ENCODE results near the gene CHM. TPM values are rescaled to one million over a fixed set of nuclear protein-coding genes. Genes with fewer than 3 reads are reported as not detected.

Gene CHM
- total RNA-seq, 1 donor from 2014 or later, result 12.0 TPM

DNA sequence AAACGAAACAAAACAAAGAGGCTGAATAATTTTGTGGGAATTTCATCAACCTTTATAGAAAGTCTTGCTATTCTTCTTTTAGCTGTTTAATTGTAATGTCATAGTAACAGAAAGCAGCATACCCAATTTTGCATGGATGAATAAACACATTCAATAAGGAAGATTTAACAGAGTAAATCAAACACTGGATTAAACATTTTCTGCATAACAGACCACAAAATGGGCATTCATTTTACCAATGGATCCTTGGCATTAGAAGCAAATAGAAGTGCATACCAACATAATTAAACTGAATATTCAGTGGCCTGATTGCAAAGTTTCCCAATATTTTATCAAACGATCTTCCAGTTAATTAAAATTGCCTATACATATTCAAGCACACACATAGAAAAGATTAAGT is 4.4 kb upstream of the CHM start:
- H3K27ac ChIP-seq, result no peak overlapping the region
- no peak for DNase-seq (ENCODE audit: extremely low spot score in 2 of 2)
- no peak overlapping the region for H3K4me3 ChIP-seq
- H3K4me1 ChIP-seq, result no peaks in the 10 kb centered on the region
- H3K9me3 ChIP-seq, result no peaks in the 10 kb centered on the region
- no peaks in the 10 kb centered on the region for H3K27me3 ChIP-seq
- intact Hi-C loops (cut with DNase I), result no loop called here
- H3K36me3 ChIP-seq, result no peaks in the 10 kb centered on the region
- TF ChIP-seq POLR2A (IDR thresholded peaks at IDR 0.05), result no peak
- TF ChIP-seq, protein P1, sequence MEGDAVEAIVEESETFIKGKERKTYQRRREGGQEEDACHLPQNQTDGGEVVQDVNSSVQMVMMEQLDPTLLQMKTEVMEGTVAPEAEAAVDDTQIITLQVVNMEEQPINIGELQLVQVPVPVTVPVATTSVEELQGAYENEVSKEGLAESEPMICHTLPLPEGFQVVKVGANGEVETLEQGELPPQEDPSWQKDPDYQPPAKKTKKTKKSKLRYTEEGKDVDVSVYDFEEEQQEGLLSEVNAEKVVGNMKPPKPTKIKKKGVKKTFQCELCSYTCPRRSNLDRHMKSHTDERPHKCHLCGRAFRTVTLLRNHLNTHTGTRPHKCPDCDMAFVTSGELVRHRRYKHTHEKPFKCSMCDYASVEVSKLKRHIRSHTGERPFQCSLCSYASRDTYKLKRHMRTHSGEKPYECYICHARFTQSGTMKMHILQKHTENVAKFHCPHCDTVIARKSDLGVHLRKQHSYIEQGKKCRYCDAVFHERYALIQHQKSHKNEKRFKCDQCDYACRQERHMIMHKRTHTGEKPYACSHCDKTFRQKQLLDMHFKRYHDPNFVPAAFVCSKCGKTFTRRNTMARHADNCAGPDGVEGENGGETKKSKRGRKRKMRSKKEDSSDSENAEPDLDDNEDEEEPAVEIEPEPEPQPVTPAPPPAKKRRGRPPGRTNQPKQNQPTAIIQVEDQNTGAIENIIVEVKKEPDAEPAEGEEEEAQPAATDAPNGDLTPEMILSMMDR (IDR thresholded peaks at IDR 0.05), result no peak

DNA sequence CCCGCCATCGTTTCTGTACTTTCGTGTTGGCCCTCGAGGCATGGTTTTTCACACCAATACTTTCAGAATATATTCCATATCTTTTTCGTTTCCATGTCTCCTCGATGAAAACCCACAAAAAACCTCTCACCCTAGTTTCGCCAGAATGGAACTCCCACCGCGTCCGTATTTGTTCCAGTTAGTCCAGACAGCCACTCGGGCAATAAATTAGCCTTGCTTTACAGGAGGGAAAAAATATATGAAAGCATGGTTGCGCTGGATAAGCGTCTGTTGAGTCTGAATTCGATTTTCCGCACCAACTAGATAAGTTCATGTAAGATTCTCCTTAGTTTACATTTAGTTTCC is 550 bp upstream of the CHM start:
- Histone ChIP-seq H3K9me3 (no peaks in the 10 kb centered on the region), H3K4me1 (peaks cover 10% of the 10 kb centered on the region), H3K4me3 (peak overlapping the region; percentile 49 to 55), H3K27ac (peak overlapping the region; percentile 74), H3K36me3 (no peaks in the 10 kb centered on the region), H3K27me3 (no peaks in the 10 kb centered on the region)
- intact Hi-C loops (cut with DNase I), result no loop called here
- TF ChIP-seq, protein P1 (IDR thresholded peaks at IDR 0.05), result no peak
- TF ChIP-seq POLR2AphosphoS5 (IDR thresholded peaks at IDR 0.05; ENCODE audit: insufficient read depth in 1 of 2, low read depth in 1 of 2) (no peak), POLR2A (IDR thresholded peaks at IDR 0.05) (no peak)
- no peak for DNase-seq (ENCODE audit: extremely low spot score in 2 of 2)

DNA sequence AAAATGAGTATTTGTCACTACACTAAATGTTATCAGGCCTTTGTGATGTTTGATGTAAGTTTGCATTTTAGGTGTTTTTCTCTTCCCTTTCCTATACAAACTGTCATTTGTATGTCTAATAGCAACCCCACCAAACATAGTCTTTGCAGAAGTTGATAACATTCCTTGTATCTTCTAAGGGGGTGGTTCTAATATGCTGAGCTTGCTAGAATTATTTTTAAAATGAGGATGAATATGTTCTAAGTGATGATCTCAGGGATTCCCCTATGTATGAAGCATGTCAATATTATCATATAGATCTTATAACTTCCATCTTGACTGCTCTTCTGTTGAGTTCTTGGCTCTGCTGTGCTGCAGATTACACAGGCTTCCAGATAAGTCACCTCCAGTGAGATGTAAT is 3.1 kb downstream of the CHM start:
- H3K9me3 ChIP-seq, result no peaks in the 10 kb centered on the region
- H3K27ac ChIP-seq, result no peak overlapping the region
- no peak for DNase-seq (ENCODE audit: extremely low spot score in 2 of 2)
- H3K4me1 ChIP-seq, result peaks cover 10% of the 10 kb centered on the region
- TF ChIP-seq POLR2A (IDR thresholded peaks at IDR 0.05) (no peak), POLR2AphosphoS5 (IDR thresholded peaks at IDR 0.05; ENCODE audit: insufficient read depth in 1 of 2, low read depth in 1 of 2) (no peak)
- TF ChIP-seq, protein P1 (IDR thresholded peaks at IDR 0.05), result no peak
- H3K27me3 ChIP-seq, result no peaks in the 10 kb centered on the region
- no peaks in the 10 kb centered on the region for H3K36me3 ChIP-seq
- H3K4me3 ChIP-seq, result no peak overlapping the region
- intact Hi-C loops (cut with DNase I), result no loop called here

DNA sequence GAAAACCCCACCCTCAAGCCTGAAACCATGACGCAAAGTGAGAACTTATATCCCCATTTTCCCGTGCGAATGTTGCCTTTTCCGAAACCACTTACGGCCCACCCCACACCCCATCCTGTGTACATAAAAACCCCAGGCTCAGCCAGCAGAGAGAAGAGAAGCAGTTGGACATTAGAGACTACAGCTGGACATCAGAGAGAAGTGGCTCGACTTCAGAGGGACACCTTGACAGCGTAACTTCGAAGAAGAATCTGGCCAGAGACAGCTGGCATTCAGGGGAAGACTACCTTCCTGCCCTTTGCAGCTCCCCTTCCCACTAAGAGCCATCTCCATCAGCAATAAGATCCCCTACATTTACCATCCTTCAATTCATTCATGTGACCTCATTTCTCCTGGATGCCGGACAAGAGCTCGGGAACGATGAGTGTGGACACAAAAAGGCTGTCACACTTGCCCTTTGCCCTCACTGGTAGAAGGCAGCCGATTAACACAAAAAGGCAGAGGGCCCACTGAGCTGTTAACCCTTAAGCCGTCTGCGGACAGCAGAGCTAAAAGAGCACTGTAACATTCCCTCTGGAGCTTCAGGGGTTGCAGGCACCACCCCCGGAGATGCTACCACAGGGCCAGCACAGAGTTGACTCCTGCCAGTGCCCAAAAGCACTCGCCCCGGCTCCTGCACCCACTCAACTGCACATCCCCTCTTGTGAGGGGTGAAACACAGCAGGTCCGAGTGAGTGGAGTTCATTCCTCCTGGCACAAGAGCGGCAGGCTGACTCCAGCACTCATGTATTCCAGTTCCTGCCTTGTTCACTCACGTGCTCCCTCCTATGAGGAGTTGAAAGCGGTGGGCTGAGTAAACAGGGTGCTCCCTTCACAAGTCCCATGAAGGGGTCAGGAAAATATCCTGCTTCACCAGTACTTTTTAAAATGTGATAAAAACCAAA is 7.5 kb downstream of the CHM start:
- no peaks in the 10 kb centered on the region for H3K4me1 ChIP-seq
- TF ChIP-seq POLR2A (IDR thresholded peaks at IDR 0.05) (no peak), POLR2AphosphoS5 (IDR thresholded peaks at IDR 0.05; ENCODE audit: insufficient read depth in 1 of 2, low read depth in 1 of 2) (no peak)
- TF ChIP-seq, protein P1 (IDR thresholded peaks at IDR 0.05), result no peak
- intact Hi-C loops (cut with DNase I), result no loop called here

DNA sequence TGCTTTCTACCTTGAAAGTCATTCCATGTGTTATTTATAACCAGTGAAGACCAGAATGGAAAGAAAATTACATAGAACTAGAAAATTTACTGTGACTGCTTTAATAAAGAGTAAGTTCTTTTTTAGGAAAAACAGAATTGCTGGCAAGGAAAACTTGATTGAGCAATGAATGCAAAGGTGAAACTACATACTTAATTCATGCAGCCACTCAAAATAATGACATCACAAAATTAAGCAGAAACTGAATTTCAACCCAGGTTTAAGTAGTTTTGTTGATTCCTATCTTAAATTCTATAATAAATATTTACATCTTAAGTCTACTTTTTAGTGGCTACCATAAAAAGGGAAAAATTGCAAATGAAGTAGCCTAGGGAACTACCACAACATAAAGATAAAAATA is 14.0 kb downstream of the CHM start:
- Histone ChIP-seq H3K4me1 (no peaks in the 10 kb centered on the region), H3K9me3 (no peaks in the 10 kb centered on the region), H3K27me3 (no peaks in the 10 kb centered on the region), H3K36me3 (no peaks in the 10 kb centered on the region), H3K27ac (no peak overlapping the region), H3K4me3 (no peak overlapping the region)
- intact Hi-C loops (cut with DNase I), result no loop called here
- no peak for DNase-seq (ENCODE audit: extremely low spot score in 2 of 2)
- TF ChIP-seq, protein P1 (IDR thresholded peaks at IDR 0.05), result no peak

More for the DNA sequence above, 7.5 kb downstream of the CHM start:
- Histone ChIP-seq H3K27me3 (no peaks in the 10 kb centered on the region), H3K36me3 (no peaks in the 10 kb centered on the region), H3K27ac (no peak overlapping the region), H3K9me3 (no peaks in the 10 kb centered on the region), H3K4me3 (no peak overlapping the region)
- no peak for DNase-seq (ENCODE audit: extremely low spot score in 2 of 2)

All from vagina (tissue), 2 donors.